ENCODE results near the gene TRAP1. TPM values are rescaled to one million over a fixed set of nuclear protein-coding genes. Genes with fewer than 3 reads are reported as not detected.

Gene TRAP1
- total RNA-seq, 4 donors from 2014 or later: 43.2 to 53.8 (median 51.2) TPM

GRCh38 chr16:3754772-3755171, 37.4 kb upstream of the TRAP1 start:
- Histone ChIP-seq H3K4me1 (peaks cover 0 to 55% (median 6%) of the 10 kb centered on the region in 3 donors), H3K27me3 (no peaks in the 10 kb centered on the region), H3K27ac (peak overlapping the region in 3 of 4 donors; percentile 35 to 65 (median 49)), H3K9me3 (no peaks in the 10 kb centered on the region), H3K36me3 (peaks cover 0 to 80% of the 10 kb centered on the region in 2 donors), H3K4me3 (no peak overlapping the region)
- no peak for TF ChIP-seq POLR2A (IDR thresholded peaks at IDR 0.05)
- no peak for TF ChIP-seq CTCF (IDR thresholded peaks at IDR 0.05)
- no peak for TF ChIP-seq POLR2AphosphoS5 (IDR thresholded peaks at IDR 0.05)
- TF ChIP-seq EP300 (IDR thresholded peaks at IDR 0.05): no peak
- ATAC-seq: no peak
- 76% methylated on average over 5 of the region's 5 CpGs for WGBS, 2 donors (ENCODE audit: low coverage in 1 of 2)

GRCh38 chr16:3754081-3754703, 36.9 kb upstream of the TRAP1 start:
- no peak for ATAC-seq
- H3K9me3 ChIP-seq: no peaks in the 10 kb centered on the region
- peak overlapping the region; percentile 29 to 65 (median 54) for H3K27ac ChIP-seq
- 39 to 42% methylated on average over 2 to 3 of the region's 4 CpGs for WGBS, 2 donors (ENCODE audit: low coverage in 1 of 2)
- peaks cover 0 to 49% (median 3%) of the 10 kb centered on the region in 3 donors for H3K4me1 ChIP-seq
- peaks cover 0 to 84% of the 10 kb centered on the region in 2 donors for H3K36me3 ChIP-seq
- H3K27me3 ChIP-seq: no peaks in the 10 kb centered on the region
- TF ChIP-seq CTCF (IDR thresholded peaks at IDR 0.05): no peak
- TF ChIP-seq POLR2A (IDR thresholded peaks at IDR 0.05): no peak
- peak; percentile 44 for TF ChIP-seq POLR2AphosphoS5 (IDR thresholded peaks at IDR 0.05)
- no peak overlapping the region for H3K4me3 ChIP-seq

- TF ChIP-seq CTCF (IDR thresholded peaks at IDR 0.05): no peak
- no peak for TF ChIP-seq POLR2AphosphoS5 (IDR thresholded peaks at IDR 0.05)
- no peak for TF ChIP-seq EP300 (IDR thresholded peaks at IDR 0.05)
- TF ChIP-seq POLR2A (IDR thresholded peaks at IDR 0.05): no peak
- Histone ChIP-seq H3K36me3 (peaks cover 0 to 84% of the 10 kb centered on the region in 2 donors), H3K9me3 (no peaks in the 10 kb centered on the region), H3K27ac (peak overlapping the region in 3 of 4 donors; percentile 6 to 44 (median 14)), H3K4me3 (no peak overlapping the region), H3K4me1 (peaks cover 0 to 39% (median 3%) of the 10 kb centered on the region in 3 donors), H3K27me3 (no peaks in the 10 kb centered on the region)
- no peak for ATAC-seq
- WGBS, 2 donors (ENCODE audit: low coverage in 1 of 2): 86 to 91% methylated on average over 14 of the region's 15 CpGs
Observed at GRCh38 chr16:3752984-3753383, 35.7 kb upstream of the TRAP1 start.

- 83 to 87% methylated on average over 8 of the region's 8 CpGs for WGBS, 2 donors (ENCODE audit: low coverage in 1 of 2)
- H3K36me3 ChIP-seq: peaks cover 0 to 84% of the 10 kb centered on the region in 2 donors
- peaks cover 0 to 39% (median 3%) of the 10 kb centered on the region in 3 donors for H3K4me1 ChIP-seq
- no peak overlapping the region for H3K4me3 ChIP-seq
- H3K9me3 ChIP-seq: no peaks in the 10 kb centered on the region
- TF ChIP-seq POLR2AphosphoS5 (IDR thresholded peaks at IDR 0.05) (no peak), POLR2A (IDR thresholded peaks at IDR 0.05) (no peak), EP300 (IDR thresholded peaks at IDR 0.05) (no peak), CTCF (IDR thresholded peaks at IDR 0.05) (no peak)
- ATAC-seq: no peak
- H3K27ac ChIP-seq: peak overlapping the region in 1 of 4 donors; percentile 5
- H3K27me3 ChIP-seq: no peaks in the 10 kb centered on the region
Observed at GRCh38 chr16:3751878-3752277, 34.6 kb upstream of the TRAP1 start.

GRCh38 chr16:3748307-3748706, 31.0 kb upstream of the TRAP1 start:
- Histone ChIP-seq H3K4me1 (peaks cover 0 to 36% (median 0%) of the 10 kb centered on the region in 3 donors), H3K9me3 (no peaks in the 10 kb centered on the region), H3K36me3 (peaks cover 0 to 90% of the 10 kb centered on the region in 2 donors), H3K27me3 (no peaks in the 10 kb centered on the region), H3K4me3 (no peak overlapping the region), H3K27ac (no peak overlapping the region)
- ATAC-seq: no peak
- TF ChIP-seq CTCF (IDR thresholded peaks at IDR 0.05) (no peak), POLR2A (IDR thresholded peaks at IDR 0.05) (no peak), POLR2AphosphoS5 (IDR thresholded peaks at IDR 0.05) (no peak), EP300 (IDR thresholded peaks at IDR 0.05) (no peak)
- WGBS, 2 donors (ENCODE audit: low coverage in 1 of 2): 63 to 66% methylated on average over 4 of the region's 5 CpGs

Data from gastroesophageal sphincter (tissue), 4 donors.